Heart left ventricle (tissue), 16 donors: ENCODE data around the gene HS3ST5. TPM values are rescaled to one million over a fixed set of nuclear protein-coding genes. Genes with fewer than 3 reads are reported as not detected.
"Not testable (repeated sequence)": the region's sequence is repeated elsewhere in the genome, so short reads cannot be mapped to it uniquely, and the experiment has no call there.

Source experiments
- ATAC-seq, 4 donors: fragments of 200-7000 bp; cut with Tn5 transposase; one replicate each; pipeline ENCODE4 v1.9.1; 2020 to 2022; ENCODE audit warnings: moderate library complexity in 4 of 4, mild to moderate bottlenecking in 3 of 4, moderate number of reproducible peaks in 1 of 4
- DNase-seq, 5 donors: peaks; one replicate each; pipeline ENCODE4 v3.0.0-alpha.2; 2020
- H3K27ac ChIP-seq, 12 donors: fragments of 200-600 bp; sonication (generic) in 4 of 12; one replicate each; pipeline versions ENCODE4 v1.5.0 to v1.8.0; 2016 to 2022; ENCODE audit warnings: mild to moderate bottlenecking in 2 of 12
- H3K27me3 ChIP-seq, 9 donors: fragments of 200-600 bp; sonication (generic) in 2 of 9; one replicate each; pipeline versions ENCODE4 v1.5.1 to v1.8.0; 2016 to 2022; ENCODE audit warnings: mild to moderate bottlenecking in 3 of 9
- H3K36me3 ChIP-seq, 9 donors: fragments of 200-600 bp; sonication (generic) in 2 of 9; one replicate each; pipeline versions ENCODE4 v1.5.0 to v1.8.0; 2018 to 2022; ENCODE audit warnings: mild to moderate bottlenecking in 2 of 9
- H3K4me1 ChIP-seq, 12 donors: fragments of 200-600 bp; sonication (generic) in 4 of 12; one replicate each; pipeline versions ENCODE4 v1.5.0 to v1.8.0; 2016 to 2022; ENCODE audit warnings: mild to moderate bottlenecking in 3 of 12
- H3K4me3 ChIP-seq, 12 donors: fragments of 200-600 bp; sonication (generic) in 4 of 12; one replicate each; pipeline versions ENCODE4 v1.5.0 to v1.8.0; 2017 to 2022; ENCODE audit warnings: mild to moderate bottlenecking in 9 of 12, moderate library complexity in 4 of 12
- H3K9me3 ChIP-seq, 12 donors: fragments of 200-600 bp; sonication (generic) in 4 of 12; one replicate each; pipeline versions ENCODE4 v1.5.0 to v1.8.0; 2016 to 2022; ENCODE audit warnings: mild to moderate bottlenecking in 1 of 12
- POLR2A ChIP-seq, 2 donors: fragments of 450-650 bp; IDR thresholded peaks; one replicate each; pipeline ENCODE4 v1.6.1; 2017; ENCODE audit warnings: antibody characterized with exemption in 2 of 2, mild to moderate bottlenecking in 2 of 2, moderate library complexity in 2 of 2
- WGBS, 4 donors: extraction: QIAGEN DNeasy Blood & Tissue Kit in 2 of 4; methylation state at CpG; one replicate each; pipeline versions ENCODE4 v1.1.5 to v1.1.7; 2013 to 2018; 5-methylcytosine and 5-hydroxymethylcytosine counted together
- intact Hi-C, 10 donors: fragments of 100-400 bp; cut with DNase I; formaldehyde crosslinking; loops; one replicate each; pipeline versions ENCODE4 v1.11.1 to v1.14.2; 2022
- polyA plus RNA-seq, 2 donors: library from polyadenylated mRNA; stranded (reverse); fragments of 200-250 nt; gene quantifications; one replicate each; pipeline ENCODE4 v1.2.3, GENCODE V29; 2013
- total RNA-seq, 9 donors: library from RNA; depleted of rRNA in 2 of 9; stranded (reverse); fragments of >200 nt in 2 of 9; fragmentation: NEBNext Ultra II Directional in 3 of 9; extraction: Animal tissue kit (Norgen Biotek cat#: 25700) in 3 of 9; gene quantifications; one replicate each; pipeline versions ENCODE4 v1.1.0 to v1.2.4, GENCODE V29; 2016 to 2023
- TF ChIP-seq, protein P1 (sequence below), 12 donors: fragments of 200-600 bp; sonication (generic) in 4 of 12; IDR thresholded peaks; one replicate each; pipeline versions ENCODE4 v1.5.0 to v1.8.0; 2018 to 2022; ENCODE audit warnings: antibody characterized with exemption in 12 of 12, mild to moderate bottlenecking in 5 of 12
- donor health status: ischemic (EF 13 %, LVEDD 7.1; RV severe dilation, severe dysfunction).
- donor health status: healthy with polysubstance abuse.
- donor health status: DM: no; HTN: yes; CAD: no.
- donor health status: DM: no; HTN: no; CAD: no.
- donor health status: ischemic (EF 25% LVEDD 6.9; RV normal size, moderate dysfunction).
- donor health status: ischemic (EF 25% LVEDD 5.7; RV mildly dilated, moderate dysfunction).
- donor health status: healthy.
- donor health status: DM: yes; HTN: yes; CAD: no.
- donor health status: ischemic (EF 35%, LVEDD 5.7; RV mildly dilated, moderate dysfunction).
- donor health status: nonischemic (EF 11% LVEDD 7.7; RV severe dilation, severe dysfunction).
- donor health status: DM: yes; HTN: yes; CAD: no.
- donor health status: PGD.
- donor health status: ischemic (EF 29% LVEDD 5.4; RV normal size, mild dysfunction).
- donor health status: nonischemic (EF 23%, LVEDD 6.1; RV moderate dilation, normal function).

Gene HS3ST5
- total and polyA plus RNA-seq, 11 donors = not detected

DNA sequence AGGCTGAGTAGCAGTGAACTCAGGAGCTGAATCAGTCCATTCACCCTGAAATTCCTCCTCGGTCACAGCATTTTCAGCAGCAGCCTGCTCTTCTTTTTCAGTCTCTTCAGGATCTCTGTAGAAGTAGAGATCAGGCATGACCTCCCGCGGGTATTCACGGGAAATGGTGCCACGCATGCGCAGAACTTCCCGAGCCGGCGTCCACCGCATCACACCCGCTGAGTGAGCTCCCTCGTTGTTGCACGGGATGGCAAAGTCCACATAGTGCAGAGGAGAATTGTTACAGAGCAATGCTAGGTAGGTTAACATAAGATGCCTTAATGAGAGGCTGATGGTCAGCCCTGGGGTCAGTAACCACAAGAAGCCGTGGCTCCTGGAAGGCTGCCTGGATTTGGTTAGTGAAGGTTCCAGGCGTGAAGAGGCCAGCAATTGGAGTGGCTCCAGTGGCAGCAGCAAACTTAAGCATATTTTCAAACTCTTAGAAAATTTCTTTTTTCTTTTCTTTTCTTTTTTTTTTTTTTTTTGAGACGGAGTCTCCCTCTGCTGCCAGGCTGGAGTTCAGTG lies 258.4 kb downstream of the HS3ST5 start:
- intact Hi-C loops = no loop called here
- WGBS, 4 donors = 84 to 90% (median 86%) methylated on average over 16 of the region's 16 CpGs
- TF ChIP-seq, protein P1, sequence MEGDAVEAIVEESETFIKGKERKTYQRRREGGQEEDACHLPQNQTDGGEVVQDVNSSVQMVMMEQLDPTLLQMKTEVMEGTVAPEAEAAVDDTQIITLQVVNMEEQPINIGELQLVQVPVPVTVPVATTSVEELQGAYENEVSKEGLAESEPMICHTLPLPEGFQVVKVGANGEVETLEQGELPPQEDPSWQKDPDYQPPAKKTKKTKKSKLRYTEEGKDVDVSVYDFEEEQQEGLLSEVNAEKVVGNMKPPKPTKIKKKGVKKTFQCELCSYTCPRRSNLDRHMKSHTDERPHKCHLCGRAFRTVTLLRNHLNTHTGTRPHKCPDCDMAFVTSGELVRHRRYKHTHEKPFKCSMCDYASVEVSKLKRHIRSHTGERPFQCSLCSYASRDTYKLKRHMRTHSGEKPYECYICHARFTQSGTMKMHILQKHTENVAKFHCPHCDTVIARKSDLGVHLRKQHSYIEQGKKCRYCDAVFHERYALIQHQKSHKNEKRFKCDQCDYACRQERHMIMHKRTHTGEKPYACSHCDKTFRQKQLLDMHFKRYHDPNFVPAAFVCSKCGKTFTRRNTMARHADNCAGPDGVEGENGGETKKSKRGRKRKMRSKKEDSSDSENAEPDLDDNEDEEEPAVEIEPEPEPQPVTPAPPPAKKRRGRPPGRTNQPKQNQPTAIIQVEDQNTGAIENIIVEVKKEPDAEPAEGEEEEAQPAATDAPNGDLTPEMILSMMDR (IDR thresholded peaks at IDR 0.05) = no peak
- TF ChIP-seq POLR2A (IDR thresholded peaks at IDR 0.05) = no peak
- Histone ChIP-seq H3K27me3 (no peaks in the 10 kb centered on the region), H3K4me3 (no peak overlapping the region), H3K36me3 (no peaks in the 10 kb centered on the region), H3K4me1 (no peaks in the 10 kb centered on the region), H3K9me3 (peaks cover 0 to 6% (median 0%) of the 10 kb centered on the region in 12 donors), H3K27ac (no peak overlapping the region)
- DNase-seq = no peak
- ATAC-seq = no peak

DNA sequence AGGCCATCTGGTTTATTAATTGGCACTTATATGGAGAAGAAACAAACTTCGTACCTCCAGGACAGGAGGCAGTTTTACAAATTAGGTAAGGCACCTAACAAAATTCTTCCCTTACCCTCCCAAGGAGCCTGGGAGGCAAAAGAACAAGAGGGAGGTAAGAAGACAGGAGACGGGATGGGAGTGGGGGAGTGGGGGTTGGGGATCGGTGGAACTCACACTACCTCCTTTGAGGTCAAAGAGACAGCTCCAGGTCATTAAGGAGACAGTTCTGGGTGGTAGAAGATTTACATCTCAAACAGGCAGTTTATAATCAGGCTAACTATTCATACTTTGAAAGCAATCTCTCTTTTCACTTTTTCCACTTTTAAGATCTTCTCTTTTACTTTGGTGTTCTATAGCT lies 259.6 kb downstream of the HS3ST5 start:
- ATAC-seq = no peak
- Histone ChIP-seq H3K4me3 (no peak overlapping the region), H3K36me3 (no peaks in the 10 kb centered on the region), H3K27me3 (no peaks in the 10 kb centered on the region), H3K4me1 (no peaks in the 10 kb centered on the region), H3K9me3 (peaks cover 0 to 6% (median 0%) of the 10 kb centered on the region in 12 donors), H3K27ac (no peak overlapping the region)
- no peak for DNase-seq
- intact Hi-C loops = loop anchor here in 1 of 10 donors (1.0 kb wide), 1 partner anchor 31 kb away; no protein-coding TSS in a partner anchor
- 64 to 75% (median 67%) methylated on average over 3 of the region's 3 CpGs for WGBS, 4 donors
- TF ChIP-seq POLR2A (IDR thresholded peaks at IDR 0.05) = no peak
- TF ChIP-seq, protein P1 (IDR thresholded peaks at IDR 0.05) = no peak

DNA sequence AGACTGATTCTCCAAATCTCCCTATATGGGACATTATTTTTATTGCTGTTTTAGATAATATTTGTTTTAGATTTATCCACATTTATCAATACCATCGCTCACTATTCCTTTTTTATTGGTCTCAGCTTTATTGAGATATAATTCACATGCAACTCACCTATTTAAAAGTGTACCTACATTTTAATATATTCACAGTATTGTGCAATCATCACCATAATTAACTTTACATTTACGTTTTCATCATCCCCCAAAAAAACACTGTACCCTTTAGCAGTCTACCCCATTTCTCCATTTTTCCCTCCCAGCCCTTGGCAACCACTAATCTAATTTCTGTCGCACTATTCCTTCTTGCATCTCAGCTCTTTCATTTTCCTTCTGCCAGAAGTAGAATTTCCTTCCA lies 261.1 kb downstream of the HS3ST5 start:
- 69 to 82% (median 73%) methylated on average over 3 of the region's 3 CpGs for WGBS, 4 donors
- Histone ChIP-seq H3K36me3 (no peaks in the 10 kb centered on the region), H3K4me3 (no peak overlapping the region), H3K9me3 (peaks cover 0 to 6% (median 0%) of the 10 kb centered on the region in 12 donors), H3K4me1 (no peaks in the 10 kb centered on the region), H3K27me3 (no peaks in the 10 kb centered on the region), H3K27ac (no peak overlapping the region)
- no peak for TF ChIP-seq POLR2A (IDR thresholded peaks at IDR 0.05)
- DNase-seq = no peak
- intact Hi-C loops = no loop called here
- no peak for ATAC-seq

DNA sequence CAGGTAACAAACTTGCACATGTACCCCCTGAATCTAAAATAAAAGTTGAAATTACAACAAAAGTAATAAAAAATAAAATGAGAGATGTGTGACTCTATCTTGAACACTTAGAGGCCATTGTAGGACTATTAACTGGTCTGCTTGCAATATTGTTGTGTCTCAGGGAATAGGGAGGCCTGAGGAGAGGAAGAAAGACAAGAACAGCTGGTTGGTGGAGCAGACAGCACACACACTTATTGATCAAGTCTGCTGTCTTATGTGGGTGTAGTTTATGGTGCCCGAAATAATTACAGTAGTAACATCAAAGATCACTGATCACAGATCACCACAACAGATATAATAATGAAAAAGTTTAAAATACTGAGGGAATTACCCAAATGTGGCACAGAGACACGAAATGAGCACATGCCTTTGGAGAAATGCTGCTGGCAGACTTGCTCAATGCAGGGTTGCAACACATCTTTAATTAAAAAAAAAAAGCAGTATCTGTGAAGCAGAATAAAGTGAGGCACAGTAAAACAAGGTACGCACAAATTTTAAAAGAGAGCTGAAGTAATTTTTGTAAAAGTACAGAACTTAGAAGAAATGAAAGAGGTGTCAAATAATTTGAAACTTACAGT lies 261.8 kb downstream of the HS3ST5 start:
- TF ChIP-seq, protein P1 (IDR thresholded peaks at IDR 0.05) = no peak
- no peak for TF ChIP-seq POLR2A (IDR thresholded peaks at IDR 0.05)
- H3K4me1 ChIP-seq = no peaks in the 10 kb centered on the region
- 80 to 85% (median 82%) methylated on average over 3 of the region's 3 CpGs for WGBS, 4 donors
- intact Hi-C loops = no loop called here
- H3K4me3 ChIP-seq = no peak overlapping the region
- peaks cover 0 to 6% (median 0%) of the 10 kb centered on the region in 12 donors for H3K9me3 ChIP-seq
- no peaks in the 10 kb centered on the region for H3K27me3 ChIP-seq
- DNase-seq (no peak), ATAC-seq (no peak)
- H3K27ac ChIP-seq = no peak overlapping the region
- H3K36me3 ChIP-seq = no peaks in the 10 kb centered on the region

DNA sequence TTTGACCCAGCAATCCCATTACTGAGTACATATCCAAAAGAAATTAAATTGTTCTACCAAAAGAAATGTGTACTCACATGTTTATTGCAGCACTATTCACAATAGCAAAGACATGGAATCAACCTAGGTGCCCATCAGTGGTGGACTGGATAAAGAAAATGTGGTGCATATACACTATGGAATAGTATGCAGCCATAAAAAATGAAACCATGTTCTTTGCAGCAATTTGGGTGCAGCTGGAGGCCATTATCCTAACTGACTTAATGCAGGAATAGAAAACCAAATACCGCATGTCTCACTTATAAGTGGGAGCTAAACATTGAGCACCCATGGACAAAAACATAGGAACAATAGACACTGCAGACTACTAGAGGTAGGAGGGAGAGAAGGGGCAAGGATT lies 262.4 kb downstream of the HS3ST5 start:
- H3K36me3 ChIP-seq, H3K4me1 ChIP-seq, H3K27ac ChIP-seq, ATAC-seq, intact Hi-C loops, H3K4me3 ChIP-seq, DNase-seq, H3K9me3 ChIP-seq, H3K27me3 ChIP-seq: not testable (repeated sequence)
- WGBS, 4 donors = 89 to 97% (median 96%) methylated on average over 1 of the region's 1 CpG
